HCT116 (cell line): ENCODE data around the gene ALDH1A2. TPM values are rescaled to one million over a fixed set of nuclear protein-coding genes. Genes with fewer than 3 reads are reported as not detected.

Source experiments
- ATAC-seq: fragments of 200-7000 bp; cut with Tn5 transposase; 2 replicates; pipeline ENCODE4 v1.9.1; 2020; ENCODE audit warnings: mild to moderate bottlenecking, moderate library complexity
- BruUV-seq: library from RNA; stranded (reverse); fragments of 400-500 nt; replicated peaks from 2 replicates; lab custom pipeline; 2021; lab: Mats Ljungman, UMichigan
- CTCF ChIA-PET: fragments of 300-600 bp; sonication (Branson Sonifier 250); formaldehyde crosslinking; loops from one replicate; lab custom pipeline; 2021; ENCODE audit warnings: antibody characterized with exemption; lab: Charles Lee
- POLR2A ChIA-PET: fragments of 300-600, 350-600 bp; sonication (Branson Sonifier 250); formaldehyde crosslinking; loops from one replicate; lab custom pipeline; 2021; ENCODE audit warnings: antibody characterized with exemption; lab: Charles Lee
- RAD21 ChIA-PET, 2 experiments: fragments of 300-600 bp; sonication (Branson Sonifier 250); formaldehyde crosslinking; loops; one replicate each; lab custom pipeline; 2023; ENCODE audit warnings: low total read pairs in 2 of 2; ENCODE audit not compliant: uncharacterized antibody in 2 of 2, unreplicated experiment in 2 of 2, low non-redundant PET in 1 of 2; lab: Charles Lee
- DNase-seq: peaks from one replicate; pipeline ENCODE4 v3.0.0-alpha.2; 2010; ENCODE audit warnings: low read depth, low spot score
- H2AFZ ChIP-seq: fragments of 200-600 bp; shearing (Covaris generic), sonication (generic); 2 replicates; pipeline ENCODE4 v1.6.1; 2017; ENCODE audit warnings: low read depth, mixed run types, mixed read lengths, antibody characterized with exemption, low read length; ENCODE audit not compliant: poor library complexity, severe bottlenecking
- H3K27ac ChIP-seq: 2 replicates; pipeline ENCODE4 v1.5.1; 2012; ENCODE audit warnings: low read depth, low read length
- H3K27me3 ChIP-seq: fragments of 200-600 bp; sonication (generic); 2 replicates; pipeline ENCODE4 v1.6.1; 2016; ENCODE audit warnings: mixed run types, low read length, mixed read lengths; ENCODE audit not compliant: insufficient read depth
- H3K36me3 ChIP-seq, 2 experiments: fragments of 200-500 bp in 1 of 2; fragments of 200-600 bp in 1 of 2; sonication (Bioruptor generic) in 1 of 2; sonication (generic) in 1 of 2; 2 replicates each; pipeline versions ENCODE4 v1.5.1 to v1.6.1; 2014 to 2016; ENCODE audit warnings: low read length in 2 of 2, inconsistent platforms in 1 of 2, mixed read lengths in 1 of 2, mixed run types in 1 of 2; ENCODE audit not compliant: insufficient read depth in 2 of 2, control insufficient read depth in 1 of 2
- H3K4me1 ChIP-seq, 2 experiments: fragments of 200-600 bp in 1 of 2; sonication (generic) in 1 of 2; 2 replicates each; pipeline versions ENCODE4 v1.5.1 to v1.6.1; 2012 to 2017; ENCODE audit warnings: low read length in 2 of 2, inconsistent platforms in 1 of 2, mild to moderate bottlenecking in 1 of 2, mixed read lengths in 1 of 2, mixed run types in 1 of 2, moderate library complexity in 1 of 2; ENCODE audit not compliant: insufficient read depth in 2 of 2, control insufficient read depth in 1 of 2
- H3K4me2 ChIP-seq: fragments of 200-600 bp; sonication (generic); 2 replicates; pipeline ENCODE4 v1.6.1; 2017; ENCODE audit warnings: mixed run types, low read length, mixed read lengths
- H3K4me3 ChIP-seq, 2 experiments: fragments of 200-600 bp in 1 of 2; sonication (generic) in 1 of 2; replicated peaks in 1 of 2; 2 replicates each; pipeline ENCODE4 v1.5.1; 2011 to 2016; ENCODE audit warnings: low read length in 2 of 2, control low read depth in 1 of 2, low read depth in 1 of 2, mild to moderate bottlenecking in 1 of 2, mixed read lengths in 1 of 2, mixed run types in 1 of 2
- H3K79me2 ChIP-seq: fragments of 200-600 bp; sonication (generic); 2 replicates; pipeline ENCODE4 v1.6.1; 2017; ENCODE audit warnings: mild to moderate bottlenecking, mixed run types, low read length, moderate library complexity, mixed read lengths; ENCODE audit not compliant: insufficient read depth
- H3K9ac ChIP-seq: fragments of 200-600 bp; sonication (generic); 2 replicates; pipeline ENCODE4 v1.6.1; 2016; ENCODE audit warnings: low read length, mixed read lengths
- H3K9me2 ChIP-seq: fragments of 200-600 bp; sonication (generic), shearing (Covaris generic); 2 replicates; pipeline ENCODE4 v1.6.1; 2017; ENCODE audit warnings: mixed run types, mild to moderate bottlenecking, moderate library complexity; ENCODE audit not compliant: insufficient read depth
- H3K9me3 ChIP-seq, 2 experiments: fragments of 200-500 bp in 1 of 2; fragments of 200-600 bp in 1 of 2; sonication (Bioruptor generic) in 1 of 2; sonication (generic) in 1 of 2; 2 replicates each; pipeline ENCODE4 v1.6.1; 2014 to 2017; ENCODE audit warnings: low read length in 2 of 2, mixed read lengths in 2 of 2, inconsistent platforms in 1 of 2, low read depth in 1 of 2, mild to moderate bottlenecking in 1 of 2, mixed run types in 1 of 2, moderate library complexity in 1 of 2; ENCODE audit not compliant: control insufficient read depth in 1 of 2, insufficient read depth in 1 of 2
- H4K20me1 ChIP-seq: fragments of 200-600 bp; sonication (generic), shearing (Covaris generic); 2 replicates; pipeline ENCODE4 v1.6.1; 2017; ENCODE audit warnings: mixed run types, mild to moderate bottlenecking, moderate library complexity; ENCODE audit not compliant: insufficient read depth
- CBX3 ChIP-seq: IDR thresholded peaks from 2 replicates; pipeline ENCODE4 v1.6.1; 2012; ENCODE audit warnings: low read depth
- CEBPB ChIP-seq: IDR thresholded peaks from 2 replicates; pipeline ENCODE4 v1.6.1; 2012; ENCODE audit warnings: low read depth
- EGR1 ChIP-seq: IDR thresholded peaks from 2 replicates; pipeline ENCODE4 v1.6.1; 2012; ENCODE audit warnings: low read depth
- ELF1 ChIP-seq: IDR thresholded peaks from 2 replicates; pipeline ENCODE4 v1.6.1; 2012; ENCODE audit warnings: low read depth, borderline replicate concordance
- EZH2 ChIP-seq: fragments of 200-600 bp; sonication (generic); IDR thresholded peaks from 2 replicates; pipeline ENCODE4 v1.6.1; 2017; ENCODE audit warnings: antibody characterized with exemption, mixed run types
- EZH2phosphoT487 ChIP-seq: fragments of 200-600 bp; IDR thresholded peaks from 2 replicates; pipeline ENCODE4 v1.6.1; 2018; ENCODE audit warnings: antibody characterized with exemption, borderline replicate concordance
- MAX ChIP-seq: IDR thresholded peaks from 2 replicates; pipeline ENCODE4 v1.6.1; 2012
- POLR2A ChIP-seq: IDR thresholded peaks from 2 replicates; pipeline ENCODE4 v1.7.0; 2011; ENCODE audit warnings: borderline replicate concordance; ENCODE audit not compliant: insufficient read depth, insufficient read length; ENCODE audit errors: extremely low read depth
- RAD21 ChIP-seq: IDR thresholded peaks from 2 replicates; pipeline ENCODE4 v1.6.1; 2012; ENCODE audit warnings: low read depth, mild to moderate bottlenecking
- SIN3A ChIP-seq: IDR thresholded peaks from 2 replicates; pipeline ENCODE4 v1.6.1; 2012; ENCODE audit warnings: low read depth
- SP1 ChIP-seq: IDR thresholded peaks from 2 replicates; pipeline ENCODE4 v1.6.1; 2012; ENCODE audit warnings: low read depth
- ZFX ChIP-seq: fragments of 450-650 bp; IDR thresholded peaks from 2 replicates; pipeline ENCODE4 v1.6.1; 2017
- ZNF274 ChIP-seq: fragments of 200-500 bp; sonication (Bioruptor generic); IDR thresholded peaks from 2 replicates; pipeline ENCODE4 v1.6.1; 2014; ENCODE audit warnings: mild to moderate bottlenecking, low read depth, low read length, inconsistent platforms
- intact Hi-C: fragments of 100-400 bp; cut with micrococcal nuclease; formaldehyde crosslinking; loops from 2 replicates; pipeline ENCODE4 v1.10.0; 2022
- total RNA-seq: library from RNA; stranded (reverse); gene quantifications from one replicate; pipeline ENCODE4 v1.2.1, GENCODE V29; 2021; ENCODE audit not compliant: unreplicated experiment
- TF ChIP-seq, protein P1 (sequence below), 3 experiments: fragments of 200-600 bp in 1 of 3; sonication (generic) in 1 of 3; IDR thresholded peaks in 2 of 3; conservative IDR thresholded peaks in 1 of 3; 2 replicates each; pipeline ENCODE4 v1.5.1; 2012 to 2017; ENCODE audit warnings: low read depth in 2 of 3, low read length in 2 of 3, antibody characterized with exemption in 1 of 3, borderline replicate concordance in 1 of 3, control low read depth in 1 of 3, mild to moderate bottlenecking in 1 of 3, mixed read lengths in 1 of 3, mixed run types in 1 of 3, moderate library complexity in 1 of 3; ENCODE audit not compliant: insufficient read depth in 1 of 3

Gene ALDH1A2
- total RNA-seq, 1 experiment from 2014 or later, result 1.7 TPM

GRCh38 chr15:58083526-58083925 is 18.0 kb upstream of the ALDH1A2 start:
- Histone ChIP-seq H4K20me1 (no peaks in the 10 kb centered on the region), H3K36me3 (no peaks in the 10 kb centered on the region), H2AFZ (no peak overlapping the region), H3K9me3 (no peaks in the 10 kb centered on the region), H3K27me3 (no peaks in the 10 kb centered on the region), H3K27ac (no peak overlapping the region), H3K4me3 (no peak overlapping the region), H3K9me2 (no peaks in the 10 kb centered on the region), H3K4me2 (no peak overlapping the region), H3K79me2 (no peaks in the 10 kb centered on the region), H3K9ac (no peak overlapping the region), H3K4me1 (no peaks in the 10 kb centered on the region)
- no peak for TF ChIP-seq CBX3
- TF ChIP-seq, protein P1, sequence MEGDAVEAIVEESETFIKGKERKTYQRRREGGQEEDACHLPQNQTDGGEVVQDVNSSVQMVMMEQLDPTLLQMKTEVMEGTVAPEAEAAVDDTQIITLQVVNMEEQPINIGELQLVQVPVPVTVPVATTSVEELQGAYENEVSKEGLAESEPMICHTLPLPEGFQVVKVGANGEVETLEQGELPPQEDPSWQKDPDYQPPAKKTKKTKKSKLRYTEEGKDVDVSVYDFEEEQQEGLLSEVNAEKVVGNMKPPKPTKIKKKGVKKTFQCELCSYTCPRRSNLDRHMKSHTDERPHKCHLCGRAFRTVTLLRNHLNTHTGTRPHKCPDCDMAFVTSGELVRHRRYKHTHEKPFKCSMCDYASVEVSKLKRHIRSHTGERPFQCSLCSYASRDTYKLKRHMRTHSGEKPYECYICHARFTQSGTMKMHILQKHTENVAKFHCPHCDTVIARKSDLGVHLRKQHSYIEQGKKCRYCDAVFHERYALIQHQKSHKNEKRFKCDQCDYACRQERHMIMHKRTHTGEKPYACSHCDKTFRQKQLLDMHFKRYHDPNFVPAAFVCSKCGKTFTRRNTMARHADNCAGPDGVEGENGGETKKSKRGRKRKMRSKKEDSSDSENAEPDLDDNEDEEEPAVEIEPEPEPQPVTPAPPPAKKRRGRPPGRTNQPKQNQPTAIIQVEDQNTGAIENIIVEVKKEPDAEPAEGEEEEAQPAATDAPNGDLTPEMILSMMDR (IDR thresholded peaks at IDR 0.05 in 2 of 3, conservative IDR thresholded peaks at IDR 0.05 in 1 of 3; ENCODE audit: borderline replicate concordance in 1 of 3, insufficient read depth in 1 of 3, low read depth in 2 of 3, low read length in 2 of 3), result no peak
- no peak for TF ChIP-seq EZH2
- TF ChIP-seq SIN3A, result no peak
- TF ChIP-seq SP1, result no peak
- no peak for TF ChIP-seq ZFX
- no peak for TF ChIP-seq RAD21
- no peak for TF ChIP-seq CEBPB
- TF ChIP-seq MAX, result no peak
- no peak for TF ChIP-seq POLR2A
- TF ChIP-seq ELF1, result no peak
- TF ChIP-seq ZNF274, result no peak
- TF ChIP-seq EZH2phosphoT487, result no peak
- no peak for TF ChIP-seq EGR1
- ATAC-seq, result no peak
- BruUV-seq, result no TSS peak
- RAD21 ChIA-PET, result no interaction called here
- intact Hi-C loops, result no loop called here
- no peak for DNase-seq
- CTCF ChIA-PET, result interaction anchor here (2.0 kb wide), 1 partner anchor 17 kb away, joined by 5 read pairs; no protein-coding TSS in a partner anchor
- POLR2A ChIA-PET, result no interaction called here
